Adrenal gland (tissue), 12 donors: ENCODE data around the gene EEF1AKMT2. TPM values are rescaled to one million over a fixed set of nuclear protein-coding genes. Genes with fewer than 3 reads are reported as not detected.
A peak's percentile ranks its signal among the peaks of the same experiment; 100 is the strongest.

Experiments
- DNase-seq, 7 donors: peaks; one replicate each; pipeline ENCODE4 v3.0.0-alpha.2; 2019 to 2020
- H3K27ac ChIP-seq, 5 donors: fragments of 200-600 bp; sonication (generic) in 4 of 5; 1 replicate in 3 of 5; 2 replicates in 2 of 5; pipeline versions ENCODE4 v1.5.1 to v1.8.0; 2016 to 2020; ENCODE audit warnings: mild to moderate bottlenecking in 1 of 5
- H3K27me3 ChIP-seq: fragments of 200-600 bp; 2 replicates; pipeline ENCODE4 v1.8.0; 2021
- H3K36me3 ChIP-seq, 2 donors: fragments of 200-600 bp; replicated peaks in 1 of 2; 1 replicate in 1 of 2; 2 replicates in 1 of 2; pipeline versions ENCODE4 v1.5.1 to v1.8.0; 2018 to 2022
- H3K4me1 ChIP-seq, 2 donors: fragments of 200-600 bp; replicated peaks in 1 of 2; 1 replicate in 1 of 2; 2 replicates in 1 of 2; pipeline versions ENCODE4 v1.5.1 to v1.8.0; 2018 to 2021
- H3K4me3 ChIP-seq, 4 donors: fragments of 200-600 bp; sonication (generic) in 3 of 4; one replicate each; pipeline ENCODE4 v1.5.1; 2016 to 2018
- H3K9me3 ChIP-seq, 3 donors: fragments of 200-600 bp; sonication (generic) in 1 of 3; replicated peaks in 1 of 3; 1 replicate in 2 of 3; 2 replicates in 1 of 3; pipeline versions ENCODE4 v1.5.1 to v1.8.0; 2016 to 2021
- CTCF ChIP-seq, 6 experiments: fragments of 450-650 bp in 4 of 6; fragments of 200-600 bp in 2 of 6; sonication (generic) in 1 of 6; IDR thresholded peaks; 1 replicate in 5 of 6; 2 replicates in 1 of 6; pipeline versions ENCODE4 v1.5.1 to v1.8.0; 2016 to 2021; ENCODE audit warnings: antibody characterized with exemption in 6 of 6, mild to moderate bottlenecking in 2 of 6, moderate library complexity in 1 of 6
- POLR2A ChIP-seq, 2 donors: fragments of 450-650 bp; IDR thresholded peaks; one replicate each; pipeline ENCODE4 v1.6.1; 2017; ENCODE audit warnings: antibody characterized with exemption in 2 of 2, mild to moderate bottlenecking in 2 of 2, moderate library complexity in 1 of 2
- WGBS, 4 donors: extraction: QIAGEN DNeasy Blood & Tissue Kit in 2 of 4; methylation state at CpG; one replicate each; pipeline versions ENCODE4 v1.1.5 to v1.1.7; 2013 to 2017; 5-methylcytosine and 5-hydroxymethylcytosine counted together
- intact Hi-C, 2 donors: fragments of 100-400 bp; cut with DNase I; formaldehyde crosslinking; loops; one replicate each; pipeline versions ENCODE4 v1.14.1 to v1.15.0; 2022 to 2023
- polyA plus RNA-seq, 3 donors: library from polyadenylated mRNA; stranded (reverse); fragments of 200-250 nt in 2 of 3; fragments of 350-450 nt in 1 of 3; fragmentation: Illumina TruSeq in 1 of 3; extraction: RNeasy Lipid Tissue Mini Kit (QIAGEN cat#74804) in 1 of 3; gene quantifications; one replicate each; pipeline ENCODE4 v1.2.3, GENCODE V29; 2013 to 2014
- total RNA-seq, 9 donors: library from RNA; depleted of rRNA in 4 of 9; stranded (reverse); fragments of >200 nt in 4 of 9; fragments of 120-200 nt in 1 of 9; fragmentation: NEBNext Ultra II Directional in 1 of 9; extraction: Animal tissue kit (Norgen Biotek cat#: 25700) in 1 of 9; gene quantifications; one replicate each; pipeline versions ENCODE4 v1.1.0 to v1.2.4, GENCODE V29; 2013 to 2023
- donor health status: healthy with polysubstance abuse.
- donor health status: Bipolar disorder and iron deficiency.
- donor health status: DM: yes; HTN: yes; CAD: no.
- donor health status: DM: no; HTN: no; CAD: no.
- donor health status: DM: no; HTN: no; CAD: no.
- donor health status: DM: yes; HTN: yes; CAD: no.

The EEF1AKMT2 gene
- total and polyA plus RNA-seq, 12 donors = 2.7 to 24.5 (median 17.1) TPM

GRCh38 chr10:124724279-124725027, 67.2 kb downstream of the EEF1AKMT2 start:
- no peaks in the 10 kb centered on the region for H3K36me3 ChIP-seq
- H3K27me3 ChIP-seq = no peaks in the 10 kb centered on the region
- TF ChIP-seq CTCF (IDR thresholded peaks at IDR 0.05) (no peak), POLR2A (IDR thresholded peaks at IDR 0.05) (no peak)
- H3K27ac ChIP-seq = peak overlapping the region; percentile 44 to 90 (median 71)
- WGBS, 4 donors = 63 to 75% (median 69%) methylated on average over 20 of the region's 20 CpGs
- DNase-seq = peak in 5 of 7 donors; percentile 27 to 69 (median 49)
- intact Hi-C loops = no loop called here
- peaks cover 85 to 99% of the 10 kb centered on the region in 2 donors for H3K4me1 ChIP-seq
- no peak overlapping the region for H3K4me3 ChIP-seq
- no peaks in the 10 kb centered on the region for H3K9me3 ChIP-seq

GRCh38 chr10:124723826-124724225, 67.9 kb downstream of the EEF1AKMT2 start:
- peak overlapping the region; percentile 44 to 90 (median 71) for H3K27ac ChIP-seq
- whole genome bisulfite sequencing, 4 donors = 35 to 43% (median 39%) methylated on average over 9 of the region's 9 CpGs
- DNase-seq = no peak
- intact Hi-C loops = no loop called here
- H3K4me3 ChIP-seq = no peak overlapping the region
- peaks cover 85 to 99% of the 10 kb centered on the region in 2 donors for H3K4me1 ChIP-seq
- H3K27me3 ChIP-seq = no peaks in the 10 kb centered on the region
- no peak for TF ChIP-seq POLR2A (IDR thresholded peaks at IDR 0.05)
- TF ChIP-seq CTCF (IDR thresholded peaks at IDR 0.05) = no peak
- H3K36me3 ChIP-seq = no peaks in the 10 kb centered on the region
- no peaks in the 10 kb centered on the region for H3K9me3 ChIP-seq

GRCh38 chr10:124722798-124723783, 68.6 kb downstream of the EEF1AKMT2 start:
- Histone ChIP-seq H3K4me1 (peaks cover 85 to 99% of the 10 kb centered on the region in 2 donors), H3K9me3 (no peaks in the 10 kb centered on the region), H3K27me3 (no peaks in the 10 kb centered on the region), H3K36me3 (no peaks in the 10 kb centered on the region), H3K4me3 (no peak overlapping the region), H3K27ac (peak overlapping the region; percentile 44 to 90 (median 71))
- TF ChIP-seq POLR2A (IDR thresholded peaks at IDR 0.05) (no peak), CTCF (IDR thresholded peaks at IDR 0.05) (no peak)
- DNase-seq = peak in 5 of 7 donors; percentile 44 to 75 (median 58)
- 32 to 52% (median 41%) methylated on average over 6 to 8 of the region's 8 CpGs for WGBS, 4 donors
- intact Hi-C loops = no loop called here
